Mucosa of rectum (tissue), 2 donors: ENCODE measurements around the gene WNT9B.

ENCODE experiments used
- H3K27ac ChIP-seq, 2 donors: one replicate each; pipeline ENCODE4 v1.7.0; 2013; ENCODE audit warnings: inconsistent platforms in 2 of 2, low read depth in 2 of 2, low read length in 2 of 2
- H3K27me3 ChIP-seq, 2 donors: one replicate each; pipeline ENCODE4 v1.7.0; 2013; ENCODE audit warnings: low read length in 2 of 2; ENCODE audit not compliant: control insufficient read depth in 2 of 2, insufficient read depth in 2 of 2
- H3K36me3 ChIP-seq, 2 donors: one replicate each; pipeline ENCODE4 v1.7.0; 2013; ENCODE audit warnings: low read length in 2 of 2; ENCODE audit not compliant: control insufficient read depth in 2 of 2, insufficient read depth in 2 of 2
- H3K4me1 ChIP-seq, 2 donors: one replicate each; pipeline ENCODE4 v1.7.0; 2013; ENCODE audit warnings: low read length in 2 of 2, mild to moderate bottlenecking in 1 of 2; ENCODE audit not compliant: control insufficient read depth in 2 of 2, insufficient read depth in 2 of 2
- H3K4me3 ChIP-seq, 2 donors: one replicate each; pipeline ENCODE4 v1.7.0; 2013; ENCODE audit warnings: low read length in 2 of 2
- H3K9ac ChIP-seq, 2 donors: one replicate each; pipeline ENCODE4 v1.7.0; 2013; ENCODE audit warnings: low read length in 2 of 2, low read depth in 1 of 2, mild to moderate bottlenecking in 1 of 2
- H3K9me3 ChIP-seq, 2 donors: one replicate each; pipeline ENCODE4 v1.7.0; 2013; ENCODE audit warnings: low read length in 2 of 2; ENCODE audit not compliant: control insufficient read depth in 2 of 2
- donor health status: healthy.
- donor health status: Normal muscosa, but diverticular disease.

WNT9B gene

DNA sequence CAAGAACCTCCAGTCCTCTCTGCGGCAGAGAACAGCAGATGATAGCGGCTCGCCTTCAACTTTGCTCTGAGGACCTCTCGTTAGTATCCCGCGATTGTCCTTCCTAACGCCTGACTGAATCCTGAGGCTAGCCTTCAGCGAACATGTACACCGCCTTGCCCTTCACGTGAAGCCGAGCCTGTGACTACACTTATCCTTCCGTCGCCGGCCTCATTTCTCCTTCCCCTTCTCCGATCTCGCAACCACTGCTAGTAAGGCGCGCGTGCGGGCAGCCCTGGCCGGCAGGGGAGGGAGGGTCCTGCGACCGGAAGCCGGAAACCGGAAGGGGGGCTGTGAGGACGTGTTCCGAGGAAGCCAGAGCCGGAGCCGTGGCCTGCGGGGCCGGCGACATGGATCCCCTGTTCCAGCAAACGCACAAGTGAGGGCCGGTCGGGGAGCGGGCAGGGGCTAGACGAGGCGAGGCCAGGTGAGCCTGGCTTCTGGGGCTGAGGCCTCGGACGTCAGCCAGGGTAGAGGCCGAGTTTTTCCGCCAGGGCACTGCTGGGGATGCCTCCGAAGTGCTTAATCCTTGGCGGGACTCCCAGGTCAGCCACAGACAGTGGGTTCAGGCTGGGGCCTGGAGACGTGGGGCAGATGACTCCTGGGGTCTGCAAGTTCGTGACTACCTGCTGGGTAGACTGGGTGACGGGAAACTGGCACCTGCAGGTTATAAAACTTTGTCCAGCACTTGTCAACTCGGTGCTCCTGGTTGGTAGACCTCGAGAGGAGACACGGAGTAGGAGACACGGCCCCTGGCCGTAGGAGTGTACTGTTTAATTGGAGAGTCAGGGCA lies 71.6 kb downstream of the WNT9B start, which contains the start of gene GOSR2:
Gene GOSR2 (plus strand): TSS at position 357 of the 832 bp plus-strand sequence. CDS start 33 bp downstream, at position 390.
- H3K36me3 ChIP-seq, result no peaks in the 10 kb centered on the region
- peak within 1 kb of the TSS; percentile 97 for H3K27ac ChIP-seq
- peaks cover 5 to 11% of the 10 kb centered on the region in 2 donors for H3K4me1 ChIP-seq

DNA sequence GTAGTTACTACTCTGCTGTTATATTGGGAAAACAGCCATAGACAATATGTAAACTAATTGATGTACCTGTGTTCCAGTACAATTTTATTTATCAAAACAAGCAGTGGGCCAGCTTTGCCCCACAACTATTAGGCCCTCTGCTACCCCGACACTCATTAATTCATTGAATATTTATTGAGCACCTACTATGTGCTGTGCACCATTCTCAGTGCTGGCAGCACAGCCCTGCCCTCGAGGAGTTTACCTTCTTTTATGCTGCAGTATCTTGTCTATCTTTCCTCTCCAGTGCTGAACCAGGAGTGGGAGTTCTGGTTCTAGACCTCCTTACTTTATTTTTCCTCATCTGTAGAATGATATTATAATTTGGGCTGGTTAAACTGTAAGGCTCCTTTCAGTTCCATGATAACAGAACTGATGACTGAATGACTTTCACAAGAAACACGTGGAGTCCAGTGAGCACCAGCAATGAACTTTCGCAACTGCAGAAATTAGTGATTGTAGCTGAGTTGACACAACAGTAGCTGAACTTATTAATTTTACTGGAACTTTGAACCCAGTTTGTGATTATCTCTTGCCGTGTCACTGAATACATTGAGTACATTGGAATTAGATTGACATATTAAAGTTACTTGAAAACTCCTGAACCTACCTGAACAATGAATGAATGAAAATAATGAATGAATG lies 73.9 kb downstream of the WNT9B start:
- no peak overlapping the region for H3K27ac ChIP-seq
- no peaks in the 10 kb centered on the region for H3K27me3 ChIP-seq
- H3K4me1 ChIP-seq, result peaks cover 5 to 16% of the 10 kb centered on the region in 2 donors
- H3K36me3 ChIP-seq, result peaks cover 6 to 8% of the 10 kb centered on the region in 2 donors
- no peak overlapping the region for H3K9ac ChIP-seq
- no peaks in the 10 kb centered on the region for H3K9me3 ChIP-seq
- no peak overlapping the region for H3K4me3 ChIP-seq

More for the DNA sequence above, 71.6 kb downstream of the WNT9B start, which contains the start of gene GOSR2:
- Histone ChIP-seq H3K9ac (peak within 1 kb of the TSS; percentile 85 to 93), H3K9me3 (no peaks in the 10 kb centered on the region), H3K4me3 (peak within 1 kb of the TSS; percentile 85 to 98), H3K27me3 (no peaks in the 10 kb centered on the region)

DNA sequence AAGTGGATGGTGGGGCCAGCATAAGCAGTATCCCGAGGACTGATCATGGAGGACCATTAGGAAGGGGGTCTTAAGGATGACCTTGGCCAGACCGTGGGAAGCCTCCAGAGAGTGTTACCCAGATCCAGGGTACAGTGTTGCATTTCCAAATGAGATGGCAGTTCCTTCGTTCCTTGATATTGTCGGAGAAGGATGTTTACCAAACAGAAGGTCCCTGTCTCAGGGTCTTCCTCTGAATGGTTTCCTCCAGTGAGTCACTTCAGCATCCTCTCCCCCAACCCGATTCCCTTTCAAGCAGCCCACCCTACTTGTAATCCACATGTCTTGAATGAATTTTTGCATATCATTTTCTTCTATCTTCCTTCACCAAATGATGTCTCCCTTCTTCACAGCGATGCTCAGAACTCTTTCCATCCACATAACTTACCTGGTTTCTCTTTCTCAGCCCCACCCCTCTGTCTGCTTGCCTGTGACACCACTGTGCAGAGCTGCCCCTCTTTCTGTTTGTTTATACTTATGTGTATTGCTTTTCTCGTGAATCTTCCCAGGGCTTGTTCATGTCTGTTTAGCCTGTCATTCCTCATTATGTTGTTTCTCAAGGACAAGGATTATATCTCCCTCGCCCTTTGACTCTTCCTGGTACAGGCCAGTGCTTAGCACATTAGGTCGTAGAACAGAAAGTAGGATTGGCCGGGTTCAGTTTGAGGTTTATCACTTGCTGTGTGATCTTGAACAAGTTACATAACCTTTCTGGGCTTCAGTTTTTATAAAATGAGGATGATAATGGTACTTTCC lies 77.3 kb downstream of the WNT9B start:
- H3K9me3 ChIP-seq, result no peaks in the 10 kb centered on the region
- H3K4me1 ChIP-seq, result peaks cover 3 to 14% of the 10 kb centered on the region in 2 donors
- peak overlapping the region in 1 of 2 donors; percentile 43 for H3K27ac ChIP-seq
- peaks cover 35% of the 10 kb centered on the region in 2 donors for H3K36me3 ChIP-seq
- no peak overlapping the region for H3K4me3 ChIP-seq
- no peak overlapping the region for H3K9ac ChIP-seq
- H3K27me3 ChIP-seq, result no peaks in the 10 kb centered on the region

DNA sequence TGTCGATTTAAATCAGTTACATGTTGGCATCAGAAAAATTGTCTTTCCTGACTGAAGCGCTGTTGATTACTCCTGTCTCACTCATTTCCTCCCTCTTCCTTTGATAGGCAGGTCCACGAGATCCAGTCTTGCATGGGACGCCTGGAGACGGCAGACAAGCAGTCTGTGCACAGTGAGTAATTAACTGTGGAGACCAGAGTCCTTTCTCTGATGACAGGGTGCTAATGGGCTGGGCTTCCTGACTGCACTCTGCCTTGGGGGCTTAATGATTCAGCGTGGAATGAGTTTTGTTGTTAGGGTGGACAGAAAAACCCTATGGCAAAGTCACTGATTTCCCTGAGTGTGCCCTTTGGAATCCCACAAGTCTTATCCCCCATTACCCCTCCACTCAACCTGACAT lies 78.0 kb downstream of the WNT9B start:
- Histone ChIP-seq H3K27me3 (no peaks in the 10 kb centered on the region), H3K9me3 (no peaks in the 10 kb centered on the region), H3K9ac (no peak overlapping the region), H3K27ac (peak overlapping the region in 1 of 2 donors; percentile 33), H3K4me3 (no peak overlapping the region), H3K4me1 (peaks cover 0 to 6% of the 10 kb centered on the region in 2 donors), H3K36me3 (peaks cover 39 to 40% of the 10 kb centered on the region in 2 donors)

DNA sequence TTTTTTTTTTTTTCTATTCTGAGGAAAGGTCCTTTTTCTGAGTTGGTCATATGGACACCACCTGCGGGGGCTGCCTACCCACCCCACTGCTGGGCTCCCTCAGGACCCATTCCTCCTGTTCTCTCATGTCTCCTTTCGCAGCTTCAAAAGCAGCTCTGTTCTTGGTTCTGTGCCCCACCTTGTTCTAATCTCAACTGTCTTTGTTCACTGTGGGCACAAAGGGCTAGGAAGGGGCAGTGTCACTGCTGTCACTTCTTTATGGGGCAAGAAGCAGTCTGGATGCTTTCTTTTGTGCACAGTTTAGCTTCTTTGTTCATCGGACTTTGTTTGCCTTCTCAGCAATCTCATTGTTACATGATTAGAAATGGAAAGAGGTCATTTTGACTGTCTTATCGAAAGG lies 78.7 kb downstream of the WNT9B start:
- no peak overlapping the region for H3K9ac ChIP-seq

DNA sequence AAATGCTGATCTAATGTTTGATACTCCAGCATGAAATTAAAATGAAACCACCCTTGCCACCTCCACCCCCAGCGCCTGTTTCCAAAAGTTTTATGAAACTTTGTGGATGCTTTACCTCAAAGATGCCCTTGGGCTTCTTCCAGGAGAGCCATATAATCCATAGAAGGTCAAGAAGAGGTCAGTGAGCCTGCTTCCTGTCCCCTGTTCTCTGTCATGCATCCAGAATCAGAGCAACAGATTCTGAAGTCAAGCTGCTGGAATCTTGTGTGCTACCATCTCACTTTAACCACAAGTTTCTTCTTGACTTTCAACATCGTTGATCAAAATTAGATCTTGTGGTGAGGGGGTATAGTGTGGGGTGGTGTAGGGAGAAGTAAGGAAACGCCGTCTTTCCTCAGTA lies 80.2 kb downstream of the WNT9B start:
- Histone ChIP-seq H3K4me3 (no peak overlapping the region), H3K4me1 (peaks cover 0 to 14% of the 10 kb centered on the region in 2 donors), H3K27ac (no peak overlapping the region), H3K9me3 (no peaks in the 10 kb centered on the region), H3K27me3 (no peaks in the 10 kb centered on the region), H3K9ac (no peak overlapping the region), H3K36me3 (peaks cover 59 to 62% of the 10 kb centered on the region in 2 donors)

More for the DNA sequence above, 78.7 kb downstream of the WNT9B start:
- peaks cover 45 to 46% of the 10 kb centered on the region in 2 donors for H3K36me3 ChIP-seq
- peaks cover 0 to 4% of the 10 kb centered on the region in 2 donors for H3K4me1 ChIP-seq
- no peaks in the 10 kb centered on the region for H3K9me3 ChIP-seq
- no peaks in the 10 kb centered on the region for H3K27me3 ChIP-seq
- H3K27ac ChIP-seq, result no peak overlapping the region
- H3K4me3 ChIP-seq, result no peak overlapping the region

DNA sequence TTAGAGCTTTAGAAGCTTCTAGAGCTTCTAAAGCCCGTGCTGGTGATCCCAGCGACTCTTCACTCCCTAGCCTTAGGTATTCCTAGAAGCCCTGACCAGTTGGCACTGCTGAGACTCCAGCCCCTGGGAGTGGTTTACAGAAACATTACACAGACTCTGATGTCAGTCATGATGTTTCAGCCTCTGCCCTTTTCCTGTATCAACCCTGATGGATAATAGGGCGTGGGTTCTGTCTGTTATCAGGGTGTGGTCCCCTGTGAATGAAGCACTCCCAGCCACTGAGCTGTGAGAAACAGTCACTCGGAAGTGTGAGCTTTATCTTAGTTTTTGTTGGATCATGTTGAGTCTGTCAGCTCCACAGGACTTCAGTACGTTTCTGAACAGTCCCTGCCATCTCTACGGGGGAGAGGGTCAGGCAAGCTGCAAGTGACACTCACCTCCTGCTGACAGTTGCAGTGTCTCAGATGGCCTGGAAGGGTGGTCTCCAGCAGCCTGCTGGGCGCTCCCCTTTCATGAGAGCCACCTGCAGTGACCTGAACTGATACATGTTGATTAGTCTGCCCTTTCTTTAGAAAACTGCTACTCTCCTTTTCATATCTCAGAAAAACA lies 84.4 kb downstream of the WNT9B start:
- H3K4me3 ChIP-seq, result no peak overlapping the region
- H3K4me1 ChIP-seq, result peaks cover 0 to 10% of the 10 kb centered on the region in 2 donors
- H3K27me3 ChIP-seq, result no peaks in the 10 kb centered on the region
- H3K27ac ChIP-seq, result peak overlapping the region in 1 of 2 donors; percentile 81
- H3K9me3 ChIP-seq, result no peaks in the 10 kb centered on the region
- peaks cover 81 to 82% of the 10 kb centered on the region in 2 donors for H3K36me3 ChIP-seq
- H3K9ac ChIP-seq, result peak overlapping the region in 1 of 2 donors; percentile 30
